ENCODE data around the gene CHAMP1.

CHAMP1 gene

DNA sequence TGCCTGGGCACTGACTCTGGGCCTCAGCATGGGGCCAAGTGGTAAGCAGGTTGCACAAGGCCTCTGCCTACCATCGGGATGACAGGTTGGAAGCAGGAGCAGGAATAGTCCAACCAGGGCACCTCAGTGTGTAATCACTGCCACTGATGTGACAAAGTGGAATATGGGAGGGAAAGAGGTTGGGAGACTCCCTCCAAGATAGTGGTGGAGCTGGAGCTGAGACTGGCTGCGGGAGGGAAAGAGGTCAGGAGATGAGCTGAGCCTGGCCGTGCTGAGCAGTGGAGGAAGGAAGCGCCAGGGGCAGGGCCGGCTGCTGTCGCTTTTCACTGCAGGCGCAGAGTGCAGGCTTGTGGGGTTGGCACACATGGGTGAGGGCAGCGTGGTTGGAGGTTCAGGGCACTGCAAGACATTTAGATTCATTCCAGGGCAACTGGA lies 26.1 kb upstream of the CHAMP1 start:
- no peak for DNase-seq
- in situ Hi-C loops (cut with HindIII; ENCODE audit: low pct_ligation_motif_present, low pct_unique_long_range_greater_than_20kb, low sequenced_read_pairs) = no loop called here

DNA sequence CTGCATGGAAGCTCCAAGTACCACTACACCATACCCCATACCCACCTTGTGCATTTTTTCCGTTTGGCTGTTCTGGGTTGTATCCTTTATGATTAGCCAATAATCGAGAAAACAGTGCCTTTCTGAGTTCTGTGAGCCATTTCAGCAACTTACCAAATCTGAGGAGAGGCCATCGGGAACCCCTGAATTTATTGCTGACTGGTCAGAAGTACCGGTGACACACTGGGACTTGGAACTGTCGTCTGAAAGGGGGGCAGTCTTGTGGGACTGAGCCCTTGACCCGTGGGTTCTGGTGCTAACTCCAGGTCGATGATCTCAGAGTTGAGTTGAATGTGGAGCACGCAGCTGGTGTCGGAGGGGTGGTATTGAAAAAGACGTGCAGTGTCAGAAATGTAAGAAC lies 17.9 kb upstream of the CHAMP1 start:
- in situ Hi-C loops (cut with HindIII; ENCODE audit: low pct_ligation_motif_present, low pct_unique_long_range_greater_than_20kb, low sequenced_read_pairs) = no loop called here
- no peak for DNase-seq

DNA sequence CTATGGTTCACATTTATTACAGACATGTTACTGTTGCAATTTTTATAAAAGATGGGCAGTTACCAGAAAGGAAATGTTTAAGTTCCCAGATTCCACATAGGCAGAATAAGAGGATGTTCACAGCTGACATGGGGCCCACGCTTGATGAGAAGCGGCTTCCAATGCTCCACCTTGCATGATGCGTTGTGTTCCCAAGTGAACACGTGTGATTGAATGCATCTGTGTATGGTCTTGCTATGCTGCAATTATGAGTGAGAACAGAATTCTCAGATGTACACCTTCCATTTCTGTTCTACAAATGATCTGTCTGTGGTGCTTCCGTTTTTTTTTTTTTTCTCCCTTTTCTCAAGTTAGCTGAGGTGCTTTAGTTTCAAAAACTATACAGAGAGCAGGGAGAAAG lies 17.4 kb upstream of the CHAMP1 start:
- in situ Hi-C loops (cut with HindIII; ENCODE audit: low pct_ligation_motif_present, low pct_unique_long_range_greater_than_20kb, low sequenced_read_pairs) = no loop called here
- DNase-seq = no peak

DNA sequence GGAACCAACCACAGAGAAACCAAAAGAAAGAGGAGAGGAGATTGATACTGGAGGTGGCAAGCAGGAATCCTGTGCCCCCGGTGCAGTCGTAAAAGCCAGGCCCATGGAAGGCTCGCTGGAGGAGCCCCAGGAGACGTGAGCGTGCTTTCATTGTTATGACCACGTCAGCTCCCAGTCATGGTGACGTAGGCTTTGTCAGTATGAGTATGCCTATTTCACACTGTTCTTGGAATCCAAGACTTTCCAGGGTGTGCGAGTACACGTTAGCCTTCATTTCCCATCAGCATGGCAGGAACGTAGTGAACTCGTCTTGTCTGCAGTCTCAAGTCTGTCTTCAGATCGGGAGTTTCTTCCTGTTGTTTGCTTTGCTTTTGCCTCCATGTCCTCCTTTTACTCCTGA lies 15.4 kb upstream of the CHAMP1 start:
- no peak for DNase-seq
- in situ Hi-C loops (cut with HindIII; ENCODE audit: low pct_ligation_motif_present, low pct_unique_long_range_greater_than_20kb, low sequenced_read_pairs) = no loop called here

DNA sequence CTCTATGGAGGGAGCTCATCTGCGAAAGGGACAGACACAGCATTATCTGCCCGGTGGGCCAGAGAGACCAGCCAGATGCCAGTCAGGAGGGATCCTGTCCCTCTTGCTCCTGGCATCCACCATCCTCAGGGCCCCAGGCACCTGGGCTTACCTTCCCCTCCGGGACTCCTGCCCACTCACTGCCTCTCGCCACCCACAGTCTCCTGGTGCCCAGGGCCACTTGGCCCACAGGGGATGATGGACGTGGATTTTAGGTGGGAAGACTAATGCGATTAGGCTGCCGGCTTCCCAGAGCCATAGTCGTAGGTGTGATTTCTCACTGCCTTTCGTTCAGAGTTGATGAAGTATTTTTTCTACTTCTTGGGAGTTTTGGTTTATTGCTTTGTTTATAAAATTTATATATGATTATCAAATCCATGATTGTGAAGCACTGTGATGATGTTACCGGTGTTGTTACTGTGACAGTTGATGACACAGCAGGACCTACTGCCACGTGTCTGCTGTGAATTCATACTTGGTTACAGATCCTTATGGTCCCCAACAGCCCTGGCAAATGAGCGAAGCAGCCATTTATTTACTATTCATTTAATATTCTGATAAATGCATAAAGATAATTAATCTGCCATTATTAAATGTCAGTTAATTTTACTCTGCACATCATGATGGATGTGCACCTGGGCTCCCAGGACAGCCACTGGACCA lies 14.5 kb upstream of the CHAMP1 start:
- in situ Hi-C loops (cut with HindIII; ENCODE audit: low pct_ligation_motif_present, low pct_unique_long_range_greater_than_20kb, low sequenced_read_pairs) = no loop called here
- no peak for DNase-seq

DNA sequence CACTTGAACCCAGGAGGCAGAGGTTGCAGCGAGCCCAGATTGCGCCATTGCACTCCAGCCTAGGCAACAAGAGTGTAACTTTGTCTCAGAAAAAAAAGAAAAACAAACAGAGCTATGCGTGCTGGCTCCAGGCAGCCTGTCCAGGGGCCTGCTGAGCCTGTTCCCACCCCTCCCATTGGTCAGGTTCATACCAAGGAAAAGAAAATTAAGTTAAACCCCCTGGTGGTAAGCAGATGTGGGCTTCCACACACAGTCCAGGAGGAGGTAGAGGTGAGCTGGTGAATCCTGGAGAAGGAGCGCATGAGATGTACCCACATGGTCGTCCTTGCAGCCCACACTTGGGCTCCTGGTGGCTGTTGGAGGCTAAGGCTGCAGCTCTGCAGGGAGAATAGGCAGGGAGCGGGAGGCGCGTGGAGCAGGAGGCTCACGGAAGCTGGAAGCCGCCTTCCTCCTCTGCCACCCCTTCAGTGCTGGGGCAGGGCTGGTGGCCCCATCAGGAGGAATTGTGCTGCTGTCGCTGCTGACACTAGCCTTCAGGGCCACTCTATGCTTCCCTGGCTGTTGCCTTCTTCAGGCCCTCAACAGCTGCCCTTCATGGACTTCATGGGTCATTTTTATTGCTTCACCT lies 10.5 kb upstream of the CHAMP1 start:
- DNase-seq = no peak
- in situ Hi-C loops (cut with HindIII; ENCODE audit: low pct_ligation_motif_present, low pct_unique_long_range_greater_than_20kb, low sequenced_read_pairs) = no loop called here

DNA sequence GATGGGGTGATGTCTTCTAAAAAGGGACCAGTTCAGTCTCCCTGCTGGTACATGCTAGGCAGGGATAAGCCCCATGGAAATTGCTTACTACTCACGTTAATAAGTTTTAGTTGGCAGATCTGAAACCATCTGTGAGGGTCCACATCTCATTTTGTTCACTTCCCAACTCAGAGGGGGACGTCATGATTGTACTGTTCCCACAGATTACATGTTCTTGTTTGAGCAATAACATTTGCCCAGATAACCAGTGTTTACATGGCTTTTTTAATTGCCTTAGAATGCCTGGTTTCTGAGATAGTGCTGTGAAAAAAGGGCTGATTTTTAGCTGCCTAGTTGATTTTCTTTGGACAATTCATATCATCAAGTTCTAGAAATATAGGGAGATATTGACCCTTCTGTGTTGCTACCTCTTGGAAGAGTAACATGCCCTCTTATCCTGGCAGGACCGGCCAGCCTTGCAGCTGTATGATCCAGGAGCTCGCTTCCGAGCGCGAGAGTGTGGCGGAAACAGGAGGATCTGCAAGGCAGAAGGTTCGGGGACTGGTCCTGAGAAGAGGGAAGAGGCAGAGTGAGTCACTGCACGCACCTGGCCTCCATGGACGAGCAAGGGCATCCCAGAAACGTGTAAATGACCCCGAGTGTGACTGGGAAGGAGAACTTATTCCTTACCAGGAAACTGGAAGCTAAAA lies 9.8 kb upstream of the CHAMP1 start:
- no peak for DNase-seq
- in situ Hi-C loops (cut with HindIII; ENCODE audit: low pct_ligation_motif_present, low pct_unique_long_range_greater_than_20kb, low sequenced_read_pairs) = no loop called here

DNA sequence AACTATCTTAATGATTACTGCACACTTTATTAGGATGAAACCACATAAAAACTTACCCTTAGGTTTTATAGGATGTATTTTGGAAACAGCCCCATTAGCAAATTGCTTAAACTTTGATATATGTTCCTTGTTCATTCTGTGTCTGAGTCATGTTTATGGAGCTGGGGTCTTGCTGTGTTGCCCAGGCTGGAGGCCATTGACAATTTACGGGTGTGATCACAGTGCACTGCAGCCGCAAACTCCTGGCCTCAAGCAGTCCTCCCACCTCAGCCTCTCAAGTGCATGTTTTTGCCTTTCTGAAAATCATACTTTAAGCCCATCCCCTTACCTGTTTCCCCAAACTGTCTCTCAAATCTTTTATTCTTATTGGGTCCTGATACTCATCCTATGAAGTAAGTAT lies 5.2 kb upstream of the CHAMP1 start:
- no peak for DNase-seq
- in situ Hi-C loops (cut with HindIII; ENCODE audit: low pct_ligation_motif_present, low pct_unique_long_range_greater_than_20kb, low sequenced_read_pairs) = no loop called here

DNA sequence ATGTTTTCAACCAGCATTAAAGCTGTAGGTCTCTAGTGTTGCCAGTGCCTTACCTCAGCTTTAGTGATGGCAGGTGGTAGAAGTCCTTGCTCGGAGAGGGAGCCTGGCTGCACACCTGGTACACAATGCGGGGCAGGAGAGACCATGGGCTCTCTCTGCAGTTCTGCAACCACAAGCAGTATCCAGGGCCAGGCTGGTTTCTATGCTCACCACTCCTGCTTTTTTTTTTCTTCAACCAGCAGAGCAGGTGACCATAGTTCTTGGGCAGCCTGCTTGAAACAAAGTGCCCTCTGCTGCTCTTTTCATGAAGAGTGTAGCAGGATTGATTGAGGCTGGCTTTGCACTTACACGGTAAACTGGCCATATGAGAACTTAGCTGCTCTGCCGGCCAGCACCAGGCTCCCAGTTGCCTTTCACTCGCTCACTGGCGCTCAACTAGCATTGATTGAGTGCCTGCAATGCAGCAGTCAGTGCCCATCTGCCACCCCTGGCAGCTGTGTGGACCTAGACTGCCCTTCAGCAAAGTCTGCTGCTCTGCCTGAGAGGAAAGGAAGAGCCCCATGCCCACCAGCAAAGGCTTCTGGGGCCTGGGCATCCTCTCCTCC lies 4.4 kb upstream of the CHAMP1 start:
- no peak for DNase-seq
- in situ Hi-C loops (cut with HindIII; ENCODE audit: low pct_ligation_motif_present, low pct_unique_long_range_greater_than_20kb, low sequenced_read_pairs) = no loop called here

DNA sequence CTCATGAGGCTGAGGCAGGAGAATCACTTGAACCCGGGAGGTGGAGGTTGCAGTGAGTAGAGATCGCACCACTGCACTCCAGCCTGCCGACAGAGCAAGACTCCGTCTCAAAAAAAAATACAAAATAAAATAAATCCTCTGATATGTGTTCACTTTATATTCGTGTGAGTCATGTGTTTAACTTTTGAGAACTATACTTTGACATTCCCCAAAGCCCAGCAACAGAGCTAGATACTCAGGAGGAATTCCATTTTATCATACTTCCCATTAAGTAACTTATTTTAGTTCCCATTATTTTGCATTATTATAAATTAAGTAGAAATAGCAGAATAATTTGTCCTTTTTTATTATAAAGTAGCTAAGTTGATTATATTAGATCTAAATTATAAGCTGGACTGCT lies 3.3 kb upstream of the CHAMP1 start:
- in situ Hi-C loops (cut with HindIII; ENCODE audit: low pct_ligation_motif_present, low pct_unique_long_range_greater_than_20kb, low sequenced_read_pairs) = no loop called here
- no peak for DNase-seq

DNA sequence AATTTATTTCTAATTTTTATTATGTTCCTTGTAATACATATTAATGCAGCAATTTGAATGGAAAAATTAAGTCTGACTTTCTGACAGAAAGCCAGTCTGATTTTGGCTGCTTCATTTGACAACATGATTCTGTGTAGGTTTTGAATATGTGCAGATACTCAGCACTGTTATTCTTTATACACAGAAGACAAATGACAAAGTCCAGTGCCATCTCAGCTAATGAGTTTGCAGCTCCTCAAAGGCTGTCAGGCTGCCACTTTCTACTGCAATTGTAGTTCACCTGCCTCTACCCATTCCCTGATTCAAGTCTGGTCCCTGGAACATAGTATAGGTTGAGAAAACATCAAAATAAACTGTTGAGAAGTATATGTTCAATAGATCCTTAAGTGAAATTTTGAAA lies 2.9 kb upstream of the CHAMP1 start:
- in situ Hi-C loops (cut with HindIII; ENCODE audit: low pct_ligation_motif_present, low pct_unique_long_range_greater_than_20kb, low sequenced_read_pairs) = no loop called here
- DNase-seq = no peak

DNA sequence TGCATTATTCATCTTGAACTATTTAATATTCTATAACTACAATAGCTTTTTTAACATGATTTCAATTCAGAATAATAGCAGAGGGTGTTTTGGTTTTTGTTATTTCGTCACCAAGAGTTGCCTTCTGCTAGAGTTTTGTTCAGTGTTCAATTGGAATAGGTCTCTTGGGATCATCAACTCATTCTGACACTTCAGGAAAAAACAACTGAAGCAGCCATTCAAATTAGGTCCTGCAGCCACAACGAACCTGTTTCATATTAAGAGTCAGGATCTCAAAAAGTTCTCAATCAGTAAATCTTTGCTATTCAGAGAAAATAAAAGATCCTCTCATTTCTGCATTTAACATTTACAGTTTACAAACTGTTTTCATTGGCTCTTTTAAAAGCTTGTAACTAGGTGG lies 2.4 kb upstream of the CHAMP1 start:
- no peak for DNase-seq
- in situ Hi-C loops (cut with HindIII; ENCODE audit: low pct_ligation_motif_present, low pct_unique_long_range_greater_than_20kb, low sequenced_read_pairs) = no loop called here

DNA sequence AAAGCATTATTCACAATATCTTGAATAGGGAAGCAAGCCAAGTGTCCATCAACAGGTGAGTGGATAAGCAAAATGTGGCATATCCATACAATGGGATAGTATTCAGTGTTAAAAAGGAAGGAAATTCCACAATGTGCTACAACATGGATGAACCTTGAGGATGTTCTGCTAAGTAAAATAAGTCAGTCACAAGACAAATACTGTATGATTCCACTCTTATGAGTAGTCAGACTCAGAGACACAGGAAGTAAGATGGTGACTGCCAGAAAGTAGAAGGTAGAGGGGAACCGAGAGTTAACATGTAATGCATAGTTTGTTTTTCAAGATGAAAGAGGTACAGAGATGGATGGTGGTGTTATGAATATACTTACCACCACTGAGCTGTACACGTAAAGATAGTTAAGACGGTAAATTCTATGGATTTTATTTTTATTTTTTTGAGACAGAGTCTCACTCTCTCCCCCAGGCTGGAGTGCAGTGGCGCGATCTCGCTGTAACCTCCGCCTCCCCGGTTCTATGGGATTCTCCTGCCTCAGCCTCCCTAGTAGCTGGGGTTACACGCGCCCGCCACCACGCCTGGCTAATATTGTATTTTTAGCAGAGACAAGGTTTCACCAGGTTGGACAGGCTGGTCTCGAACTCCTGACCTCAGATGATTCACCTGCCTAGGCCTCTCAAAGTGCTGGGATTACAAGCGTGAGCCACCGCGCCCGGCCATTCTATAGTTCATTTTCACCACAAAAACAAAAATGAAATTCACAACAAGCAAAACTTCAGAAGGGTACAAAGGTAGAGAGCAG lies 1.0 kb upstream of the CHAMP1 start:
- in situ Hi-C loops (cut with HindIII; ENCODE audit: low pct_ligation_motif_present, low pct_unique_long_range_greater_than_20kb, low sequenced_read_pairs) = no loop called here
- peak; percentile 17 for DNase-seq

DNA sequence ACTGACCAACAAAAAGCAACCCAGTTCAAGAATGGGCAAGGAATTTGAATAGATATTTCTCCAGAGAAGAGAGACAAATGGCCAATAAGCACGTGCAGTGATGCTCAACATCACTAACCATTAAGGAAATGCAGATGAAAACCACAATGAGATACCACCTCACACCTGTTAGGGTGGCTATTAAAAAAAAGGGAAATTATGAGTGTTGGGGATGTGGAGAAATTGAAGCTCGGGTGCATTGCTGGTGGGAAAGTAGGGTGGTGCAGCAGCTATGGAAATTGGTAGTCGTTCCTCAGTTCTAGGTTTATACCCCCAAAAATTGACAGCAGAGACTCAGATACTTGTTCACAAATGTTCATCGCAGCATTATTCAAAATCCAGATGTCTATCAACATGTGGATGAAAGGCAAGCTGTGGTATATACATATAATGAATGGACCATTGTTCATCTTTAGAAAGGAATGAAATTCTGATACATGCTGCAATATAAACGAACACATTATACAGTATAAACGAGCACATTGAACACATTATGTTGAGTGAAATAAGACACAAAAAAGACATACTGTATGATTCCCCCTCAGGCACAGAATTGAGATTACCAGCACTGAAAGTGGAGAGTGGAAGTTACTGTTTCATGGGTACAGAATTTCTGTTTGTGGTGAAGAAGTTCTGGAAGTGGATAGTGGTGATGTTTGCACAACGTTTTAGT lies 927 bp downstream of the CHAMP1 start:
- no peak for DNase-seq
- in situ Hi-C loops (cut with HindIII; ENCODE audit: low pct_ligation_motif_present, low pct_unique_long_range_greater_than_20kb, low sequenced_read_pairs) = no loop called here

DNA sequence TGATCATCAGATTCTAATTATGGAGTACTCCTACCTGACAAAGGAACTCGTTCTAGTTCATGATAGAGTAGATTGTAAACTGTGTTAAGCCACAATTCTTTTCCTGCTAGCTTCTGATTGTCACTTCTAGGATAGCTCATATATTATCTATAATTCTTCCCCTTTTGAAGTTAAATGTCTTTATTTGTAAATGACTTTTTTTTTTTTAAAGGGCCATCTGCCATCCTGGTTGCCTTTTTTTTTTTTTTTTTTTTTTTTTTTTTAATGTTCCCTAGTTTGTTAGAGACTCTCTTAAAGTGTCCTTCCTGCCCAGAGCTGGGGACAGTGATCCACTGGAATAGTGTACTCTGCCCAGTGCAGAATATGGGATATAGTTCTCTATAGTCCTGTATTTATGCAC lies 4.3 kb downstream of the CHAMP1 start:
- in situ Hi-C loops (cut with HindIII; ENCODE audit: low pct_ligation_motif_present, low pct_unique_long_range_greater_than_20kb, low sequenced_read_pairs) = no loop called here
- no peak for DNase-seq

DNA sequence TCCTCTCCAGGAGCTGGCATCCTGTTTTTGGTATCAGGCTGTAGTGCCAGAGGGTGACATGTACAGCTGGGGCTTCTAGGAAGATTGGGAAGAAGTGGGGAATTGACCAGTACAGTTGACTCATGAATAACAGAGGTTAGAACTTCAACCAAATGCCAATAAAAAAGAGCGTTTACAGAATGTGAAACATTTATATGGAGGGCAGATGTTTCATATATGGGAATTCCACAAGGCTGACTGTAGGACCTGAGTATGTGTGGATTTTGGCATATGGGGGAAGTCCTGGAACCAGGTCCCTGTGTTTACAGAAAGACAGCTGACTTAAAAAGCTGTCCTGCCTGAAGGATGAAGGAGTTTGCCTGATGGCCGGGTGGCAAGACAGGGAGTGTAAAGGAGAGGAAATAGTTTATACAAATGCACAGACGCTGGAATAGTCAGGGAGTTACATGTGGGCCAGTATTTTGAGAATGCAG lies 5.2 kb downstream of the CHAMP1 start:
- DNase-seq = no peak
- in situ Hi-C loops (cut with HindIII; ENCODE audit: low pct_ligation_motif_present, low pct_unique_long_range_greater_than_20kb, low sequenced_read_pairs) = no loop called here

DNA sequence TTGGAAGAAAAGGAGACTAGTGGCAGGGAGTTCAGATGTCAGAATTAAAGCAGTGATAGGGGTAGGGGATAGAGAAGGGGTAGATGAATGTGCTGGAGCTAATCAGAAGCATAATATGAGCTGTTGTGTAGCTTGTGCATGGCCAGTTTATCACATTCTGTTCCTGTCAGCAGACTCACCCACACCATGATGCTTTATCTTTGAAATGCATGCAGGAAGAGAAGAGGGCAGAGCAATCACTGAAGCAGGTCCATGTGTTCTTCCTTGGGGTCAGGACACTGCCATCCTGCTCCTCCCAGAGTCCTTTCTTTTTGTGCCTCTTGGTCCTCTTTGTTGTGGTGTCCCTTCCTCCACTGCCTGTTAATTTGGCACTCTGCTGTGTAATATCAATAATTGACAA lies 5.8 kb downstream of the CHAMP1 start:
- DNase-seq = no peak
- in situ Hi-C loops (cut with HindIII; ENCODE audit: low pct_ligation_motif_present, low pct_unique_long_range_greater_than_20kb, low sequenced_read_pairs) = no loop called here

DNA sequence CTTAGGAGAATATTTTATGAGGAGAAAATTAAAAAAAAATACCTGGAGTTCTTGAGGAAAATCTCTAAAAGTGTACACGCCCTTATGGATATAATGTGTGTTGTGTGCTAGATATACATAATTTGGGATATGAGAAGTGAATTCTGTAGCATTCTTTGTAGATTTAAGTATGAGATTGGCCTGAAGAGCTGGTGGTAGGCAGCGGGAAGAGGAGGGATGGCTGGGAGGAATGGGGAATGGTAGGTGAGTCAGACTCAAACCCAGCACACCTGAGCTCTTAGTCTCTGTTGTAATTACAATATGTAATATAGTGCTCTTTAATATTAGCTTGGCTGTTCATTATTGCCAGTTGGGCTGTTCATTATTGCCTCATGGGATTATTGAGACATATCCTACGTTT lies 7.0 kb downstream of the CHAMP1 start:
- in situ Hi-C loops (cut with HindIII; ENCODE audit: low pct_ligation_motif_present, low pct_unique_long_range_greater_than_20kb, low sequenced_read_pairs) = no loop called here

More for the DNA sequence above, 7.0 kb downstream of the CHAMP1 start:
- no peak for DNase-seq
